NCI-H510A treated with DMSO at 0.1 percent for 48 hours (cell line): ENCODE data around the gene SLC25A11.

Source experiments
- DNase-seq: peaks from one replicate; lab custom pipeline; 2025; lab: John Stamatoyannopoulos, UW

The SLC25A11 gene

DNA sequence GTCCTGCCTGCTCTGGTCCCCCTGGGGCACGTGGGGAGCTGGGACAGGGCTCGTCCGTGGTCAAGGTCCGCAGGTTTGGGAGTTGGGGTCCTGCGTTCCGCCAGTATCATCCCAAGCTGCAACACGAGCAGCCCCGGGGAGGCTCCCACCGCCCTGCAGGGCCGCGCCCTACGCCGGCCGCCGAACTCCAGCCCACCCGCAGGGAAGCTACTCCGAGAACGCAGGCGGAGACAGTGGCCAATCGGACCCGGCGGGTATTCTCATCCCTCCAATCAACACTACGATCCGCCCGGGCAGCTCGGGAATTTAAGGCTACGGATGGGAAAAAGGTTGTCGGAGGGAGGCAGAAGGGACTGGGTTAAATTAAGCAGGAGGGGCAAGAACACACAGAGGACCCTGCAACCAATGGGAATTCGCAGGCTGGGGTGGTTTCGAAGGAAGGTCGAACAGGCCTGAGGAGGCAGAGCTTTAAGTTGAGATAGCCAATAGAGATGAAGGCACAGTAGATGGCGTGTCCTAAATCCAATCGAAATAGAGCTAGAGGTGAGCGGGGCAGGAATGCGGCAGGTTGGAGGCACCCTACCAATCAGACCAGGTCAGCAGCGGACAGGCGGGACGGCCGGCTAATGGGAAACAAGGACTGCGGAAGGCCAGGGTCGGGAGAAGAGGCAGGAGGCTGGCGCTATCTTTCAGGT is 27.1 kb upstream of the SLC25A11 start:
- DNase-seq, result peak; percentile 99

- no peak for DNase-seq
Observed at GRCh38 chr17:4965311-4965986, 25.6 kb upstream of the SLC25A11 start.

DNA sequence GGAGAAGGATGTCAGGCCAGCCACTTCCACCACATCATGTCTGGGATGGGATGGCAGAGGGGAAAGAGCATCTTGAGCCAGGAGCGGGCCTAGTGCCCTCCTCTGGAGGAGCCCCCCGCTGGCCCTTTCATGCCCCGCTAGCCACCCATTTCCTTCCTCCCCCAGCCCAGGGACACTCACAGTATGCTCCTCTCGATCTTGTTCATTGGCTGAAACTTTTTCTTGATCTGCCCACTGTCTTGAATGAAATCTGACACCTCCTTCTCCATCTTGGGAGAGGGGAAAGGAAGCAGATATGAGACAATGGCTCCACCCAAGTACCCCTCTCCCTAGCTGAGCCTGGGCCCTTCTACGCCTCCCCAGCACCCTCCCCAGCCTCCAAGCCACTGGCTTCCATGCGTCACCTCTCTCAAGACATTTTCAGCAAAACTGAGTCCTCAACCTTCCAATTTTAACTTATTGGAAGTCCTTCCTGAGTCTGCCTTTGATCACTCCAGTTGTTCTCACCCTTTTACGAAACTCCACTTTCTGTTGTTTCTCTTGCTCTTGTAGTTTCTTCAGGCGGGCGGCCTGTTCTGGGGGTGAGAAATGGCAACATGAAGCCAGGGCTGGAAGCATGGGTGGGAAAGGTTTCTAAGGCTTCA is 20.6 kb upstream of the SLC25A11 start:
- no peak for DNase-seq

- no peak for DNase-seq
Observed at GRCh38 chr17:4959261-4959965, 19.6 kb upstream of the SLC25A11 start.

DNA sequence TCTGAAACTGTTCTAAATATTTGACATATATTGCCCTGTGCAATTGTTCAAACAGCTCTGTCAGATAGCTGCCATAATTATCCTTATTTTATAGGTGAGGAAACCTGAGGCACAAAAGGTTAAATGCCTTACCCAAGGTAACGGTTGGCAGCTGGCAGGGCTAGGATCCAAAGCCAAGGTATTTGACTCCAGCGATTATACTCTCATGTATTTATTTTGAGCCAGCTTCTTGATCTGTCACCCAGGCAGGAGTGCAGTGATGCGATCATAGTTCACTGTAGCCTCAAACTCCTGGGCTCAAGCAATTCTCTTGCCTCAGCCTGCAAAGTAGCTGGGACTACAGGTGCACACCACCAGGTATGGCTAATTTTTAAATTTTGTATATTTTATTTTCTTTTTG is 18.3 kb upstream of the SLC25A11 start:
- no peak for DNase-seq

GRCh38 chr17:4956493-4957061 is 16.7 kb upstream of the SLC25A11 start:
- DNase-seq, result peak; percentile 3

- DNase-seq, result no peak
Observed at GRCh38 chr17:4955091-4955490, 15.2 kb upstream of the SLC25A11 start.

GRCh38 chr17:4953451-4953961 is 13.7 kb upstream of the SLC25A11 start:
- DNase-seq, result no peak

DNA sequence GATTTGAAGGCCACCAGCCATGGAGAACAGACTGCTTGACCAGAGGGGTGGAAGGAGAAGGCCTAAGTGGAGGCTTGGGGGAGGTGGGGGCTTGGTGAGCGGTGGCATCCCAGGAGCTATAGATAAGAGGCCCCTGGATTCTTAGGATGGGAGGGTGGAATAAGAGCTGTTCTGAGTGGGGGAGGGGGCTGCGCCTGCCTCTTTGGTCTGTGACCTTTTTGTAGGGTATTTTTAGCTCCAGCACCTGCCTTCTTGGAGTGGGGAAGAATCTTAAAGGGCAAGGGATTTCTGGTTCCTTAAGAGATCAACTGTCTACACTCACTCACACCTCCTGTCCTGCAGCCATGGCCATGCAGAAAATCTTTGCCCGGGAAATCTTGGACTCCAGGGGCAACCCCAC is 11.6 kb upstream of the SLC25A11 start:
- DNase-seq, result no peak

GRCh38 chr17:4950746-4951204 is 10.9 kb upstream of the SLC25A11 start, which contains the start of gene ENO3:
TSS of gene ENO3 (plus strand) at chr17:4951119. CDS start at chr17:4951830, 711 bp downstream.
- DNase-seq, result peak; percentile 80

DNA sequence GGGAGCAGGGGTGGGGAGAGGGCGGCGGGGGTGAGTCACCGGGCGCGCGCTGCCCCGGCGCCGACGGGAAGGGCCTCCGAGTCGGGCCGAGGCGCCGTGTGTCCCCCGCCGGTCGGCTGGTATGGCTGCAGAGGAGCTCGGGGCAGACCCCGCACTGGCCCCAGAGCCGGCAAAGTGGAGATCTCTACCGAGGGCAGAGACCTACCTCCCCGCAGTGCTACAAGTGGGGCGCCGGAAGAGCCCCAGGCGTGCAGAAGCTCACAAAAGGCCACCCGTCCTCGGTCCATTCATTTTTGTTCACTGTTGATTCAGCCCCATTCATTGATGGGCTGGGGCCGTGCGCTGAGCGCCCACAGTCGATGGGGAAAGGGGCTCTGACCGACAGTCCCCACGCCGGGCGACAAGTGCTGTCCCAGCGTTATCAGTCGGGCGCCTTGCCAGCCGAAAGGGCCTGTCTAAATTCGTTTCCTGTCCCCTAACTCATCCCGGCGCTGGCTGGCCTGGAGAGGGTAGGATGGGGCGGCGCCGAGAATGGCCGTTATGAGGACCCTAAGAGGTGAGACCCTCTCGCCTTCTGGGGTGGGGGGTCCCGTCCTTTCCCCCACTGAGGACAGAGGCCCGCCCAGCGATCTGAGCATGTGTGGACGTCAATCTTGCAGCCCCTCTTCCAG is 10.4 kb upstream of the SLC25A11 start:
- peak; percentile 42 for DNase-seq

- DNase-seq, result peak; percentile 64
Observed at GRCh38 chr17:4949321-4950074, 9.7 kb upstream of the SLC25A11 start.

DNA sequence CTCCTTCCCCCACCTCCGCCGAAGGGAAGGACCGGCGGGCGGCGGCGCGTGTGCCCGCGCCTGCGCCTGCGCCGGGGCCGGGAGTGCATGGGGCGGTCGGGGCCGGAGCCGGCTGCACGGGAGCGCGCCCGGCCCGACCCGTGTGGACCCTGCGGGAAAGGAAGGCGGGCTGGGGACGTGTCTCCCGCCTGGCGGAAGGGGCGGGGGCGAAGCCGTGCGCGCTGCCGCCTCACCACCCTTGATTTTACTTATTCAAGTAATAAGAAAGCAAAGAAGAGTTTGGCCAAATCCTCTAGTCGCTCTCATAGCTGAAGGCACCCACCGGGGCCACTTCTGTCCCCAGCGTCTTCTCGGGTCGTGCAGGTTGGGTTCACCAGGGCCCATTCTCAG is 9.1 kb upstream of the SLC25A11 start:
- DNase-seq, result peak; percentile 98

- peak; percentile 93 for DNase-seq
Observed at GRCh38 chr17:4948166-4948930, 8.5 kb upstream of the SLC25A11 start, which contains the start of gene PFN1. TSS of gene PFN1 (minus strand) at chr17:4948530. CDS start at chr17:4948394, 136 bp downstream.

DNA sequence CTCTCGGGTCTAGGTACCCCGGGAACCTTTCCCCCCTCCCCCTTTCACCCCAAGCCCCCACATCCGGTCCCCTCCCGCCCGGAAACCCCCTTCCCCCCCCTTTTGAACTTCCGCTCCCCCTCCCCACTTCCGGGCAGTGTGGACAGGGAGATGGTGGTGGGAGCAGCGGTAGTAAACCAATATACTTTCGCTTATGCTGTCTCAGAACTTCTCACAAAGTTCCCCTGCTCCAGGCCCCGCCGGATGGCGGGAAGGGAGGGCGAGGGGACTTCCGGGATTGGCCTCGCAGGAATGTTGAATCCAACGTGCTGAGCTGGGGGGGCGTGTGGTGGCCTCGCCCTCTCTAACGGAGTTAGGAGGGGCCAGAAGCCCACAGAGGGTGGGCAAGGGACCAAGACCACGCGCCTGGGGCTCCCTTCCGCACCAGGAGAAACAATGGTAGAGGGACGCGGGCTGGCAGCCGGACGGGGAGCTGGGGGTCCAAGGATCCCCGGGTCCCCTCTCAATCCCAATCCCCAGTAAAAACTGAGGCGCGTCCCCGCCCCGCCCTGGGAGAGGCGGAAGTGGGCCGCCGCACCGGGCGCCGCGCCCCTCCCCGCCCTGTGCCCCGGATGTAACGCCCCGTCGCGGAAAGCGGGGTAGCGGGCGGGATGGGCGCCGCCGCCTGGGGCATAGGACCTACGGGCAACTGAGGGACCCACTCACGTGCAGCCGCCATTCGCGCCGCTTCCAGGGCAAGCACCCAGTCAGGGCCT is 7.7 kb upstream of the SLC25A11 start:
- peak; percentile 19 for DNase-seq

DNA sequence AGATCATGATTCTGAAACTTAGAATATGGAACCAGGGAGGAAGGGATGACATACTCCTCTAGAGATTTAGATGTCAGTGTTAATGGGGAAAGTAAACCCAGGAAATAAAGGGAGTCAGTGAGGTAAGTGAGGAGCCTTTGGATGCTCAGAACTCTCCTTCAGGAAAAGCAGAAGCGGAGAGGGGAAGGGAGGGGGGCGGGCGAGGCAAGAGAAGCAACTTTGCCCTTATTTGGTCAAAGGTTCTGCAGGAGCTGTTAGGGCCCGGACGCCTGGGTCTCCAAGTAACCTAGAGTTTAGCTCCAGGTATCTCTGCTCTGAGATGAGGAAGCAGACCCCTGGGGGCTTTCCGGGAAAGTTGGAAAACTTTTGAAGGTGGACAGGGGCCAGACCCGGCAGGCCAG is 7.2 kb upstream of the SLC25A11 start:
- no peak for DNase-seq

DNA sequence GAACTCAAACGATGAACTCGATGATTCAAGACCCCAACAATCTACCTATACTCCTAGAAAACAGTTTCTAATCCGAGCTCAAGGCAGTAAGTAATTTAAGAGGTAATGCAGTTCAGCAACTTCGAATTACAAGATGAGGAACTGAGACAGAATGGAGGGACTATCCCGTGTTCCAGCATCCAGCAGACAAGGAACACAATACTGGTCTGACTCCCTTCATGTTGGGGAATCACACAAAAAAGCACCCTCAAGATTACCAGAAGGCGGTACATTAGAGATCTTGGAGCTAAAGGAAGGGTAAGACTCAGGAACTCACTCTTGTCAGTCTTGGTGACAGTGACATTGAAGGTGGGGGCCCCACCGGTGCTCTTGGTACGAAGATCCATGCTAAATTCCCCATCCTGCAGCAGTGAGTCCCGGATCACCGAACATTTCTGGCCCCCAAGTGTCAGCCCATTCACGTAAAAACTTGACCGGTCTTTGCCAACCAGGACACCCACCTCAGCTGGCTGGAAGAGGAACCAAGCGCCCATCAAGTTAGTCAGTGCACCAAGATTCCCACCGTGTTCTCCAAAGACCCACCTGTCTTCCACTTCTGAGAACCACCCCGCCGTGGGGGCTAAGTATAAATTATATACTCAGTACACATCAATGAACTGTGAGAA is 6.6 kb upstream of the SLC25A11 start:
- no peak for DNase-seq

DNA sequence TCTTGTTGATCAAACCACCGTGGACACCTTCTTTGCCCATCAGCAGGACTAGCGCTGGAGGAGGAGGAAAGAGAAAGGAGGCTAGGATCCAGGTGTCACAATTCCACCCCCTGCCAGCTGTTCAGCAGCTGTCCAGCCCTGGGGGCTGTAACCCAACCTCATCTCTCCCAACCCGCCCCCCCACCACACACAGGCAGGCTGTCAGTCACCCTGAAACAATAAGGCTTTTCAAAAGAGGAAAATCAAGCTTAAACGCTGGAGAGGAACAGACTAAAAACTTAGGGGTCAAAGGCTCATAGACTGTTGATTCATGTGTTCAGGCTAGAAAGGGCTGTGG is 6.1 kb upstream of the SLC25A11 start:
- no peak for DNase-seq
